Peyer's patch (tissue), 4 donors: ENCODE measurements around the gene DIS3. TPM values are rescaled to one million over a fixed set of nuclear protein-coding genes. Genes with fewer than 3 reads are reported as not detected.
A peak's percentile ranks its signal among the peaks of the same experiment; 100 is the strongest.
"Not testable (repeated sequence)": the region's sequence is repeated elsewhere in the genome, so short reads cannot be mapped to it uniquely, and the experiment has no call there.

Experiments
- DNase-seq, 3 donors: peaks; one replicate each; pipeline ENCODE4 v3.0.0-alpha.2; 2017 to 2019
- H3K27ac ChIP-seq, 4 donors: fragments of 200-600 bp; sonication (generic); one replicate each; pipeline ENCODE4 v1.5.1; 2016 to 2019
- H3K27me3 ChIP-seq, 2 donors: fragments of 200-600 bp; sonication (generic); one replicate each; pipeline ENCODE4 v1.5.1; 2019
- H3K36me3 ChIP-seq, 3 donors: fragments of 200-600 bp; sonication (generic); one replicate each; pipeline ENCODE4 v1.5.1; 2016 to 2019
- H3K4me1 ChIP-seq, 4 donors: fragments of 200-600 bp; sonication (generic); one replicate each; pipeline ENCODE4 v1.5.1; 2016 to 2019
- H3K4me3 ChIP-seq, 4 donors: fragments of 200-600 bp; sonication (generic); 1 replicate in 3 of 4; 2 replicates in 1 of 4; pipeline ENCODE4 v1.5.1; 2016 to 2019; ENCODE audit warnings: mild to moderate bottlenecking in 1 of 4
- H3K9me3 ChIP-seq, 4 donors: fragments of 200-600 bp; sonication (generic); one replicate each; pipeline ENCODE4 v1.5.1; 2016 to 2019; ENCODE audit warnings: mild to moderate bottlenecking in 1 of 4
- CTCF ChIP-seq, 6 experiments: fragments of 450-650 bp in 4 of 6; fragments of 200-600 bp in 2 of 6; sonication (generic) in 1 of 6; IDR thresholded peaks; one replicate each; pipeline ENCODE4 v1.5.1; 2017 to 2019; ENCODE audit warnings: antibody characterized with exemption in 6 of 6, mild to moderate bottlenecking in 3 of 6, moderate library complexity in 1 of 6
- POLR2A ChIP-seq, 2 donors: fragments of 450-650 bp; IDR thresholded peaks; one replicate each; pipeline ENCODE4 v1.5.1; 2017; ENCODE audit warnings: antibody characterized with exemption in 2 of 2, mild to moderate bottlenecking in 2 of 2, moderate library complexity in 2 of 2
- total RNA-seq, 4 donors: library from RNA; depleted of rRNA; stranded (reverse); fragments of >200 nt; gene quantifications; one replicate each; pipeline ENCODE4 v1.1.0, GENCODE V29; 2016

The DIS3 gene
- total RNA-seq, 4 donors from 2014 or later = 12.9 to 29.7 (median 19.3) TPM

GRCh38 chr13:72820156-72820897 is 38.6 kb upstream of the DIS3 start:
- Histone ChIP-seq H3K4me3 (no peak overlapping the region), H3K36me3 (no peaks in the 10 kb centered on the region), H3K4me1 (no peaks in the 10 kb centered on the region), H3K9me3 (no peaks in the 10 kb centered on the region), H3K27ac (no peak overlapping the region), H3K27me3 (no peaks in the 10 kb centered on the region)
- TF ChIP-seq POLR2A (IDR thresholded peaks at IDR 0.05) (no peak), CTCF (IDR thresholded peaks at IDR 0.05) (no peak)
- DNase-seq = no peak

- no peak for DNase-seq
- no peak overlapping the region for H3K27ac ChIP-seq
- no peak overlapping the region for H3K4me3 ChIP-seq
- H3K9me3 ChIP-seq = no peaks in the 10 kb centered on the region
- TF ChIP-seq POLR2A (IDR thresholded peaks at IDR 0.05) (no peak), CTCF (IDR thresholded peaks at IDR 0.05) (peak in 5 of 6 experiments; percentile 26 to 72 (median 31))
- H3K4me1 ChIP-seq = no peaks in the 10 kb centered on the region
- H3K27me3 ChIP-seq = no peaks in the 10 kb centered on the region
- peaks cover 0 to 18% (median 0%) of the 10 kb centered on the region in 3 donors for H3K36me3 ChIP-seq
These were observed 27.3 kb upstream of the DIS3 start for GRCh38 chr13:72808917-72809500.

GRCh38 chr13:72806514-72806913 is 24.8 kb upstream of the DIS3 start:
- H3K27me3 ChIP-seq, H3K4me3 ChIP-seq, DNase-seq, H3K9me3 ChIP-seq, H3K4me1 ChIP-seq, H3K27ac ChIP-seq: not testable (repeated sequence)
- peaks cover 0 to 18% (median 0%) of the 10 kb centered on the region in 3 donors for H3K36me3 ChIP-seq

GRCh38 chr13:72805676-72806346 is 24.1 kb upstream of the DIS3 start:
- H3K4me3 ChIP-seq = no peak overlapping the region
- H3K9me3 ChIP-seq = no peaks in the 10 kb centered on the region
- H3K4me1 ChIP-seq = no peaks in the 10 kb centered on the region
- H3K36me3 ChIP-seq = peaks cover 0 to 16% (median 0%) of the 10 kb centered on the region in 3 donors
- no peak for DNase-seq
- no peak for TF ChIP-seq CTCF (IDR thresholded peaks at IDR 0.05)
- no peak for TF ChIP-seq POLR2A (IDR thresholded peaks at IDR 0.05)
- no peak overlapping the region for H3K27ac ChIP-seq
- no peaks in the 10 kb centered on the region for H3K27me3 ChIP-seq

GRCh38 chr13:72804301-72804700 is 22.6 kb upstream of the DIS3 start:
- peaks cover 0 to 14% (median 0%) of the 10 kb centered on the region in 3 donors for H3K36me3 ChIP-seq
- TF ChIP-seq CTCF (IDR thresholded peaks at IDR 0.05) = no peak
- no peak for TF ChIP-seq POLR2A (IDR thresholded peaks at IDR 0.05)
- no peaks in the 10 kb centered on the region for H3K9me3 ChIP-seq
- no peak overlapping the region for H3K27ac ChIP-seq
- no peaks in the 10 kb centered on the region for H3K27me3 ChIP-seq
- no peak overlapping the region for H3K4me3 ChIP-seq
- no peak for DNase-seq
- H3K4me1 ChIP-seq = no peaks in the 10 kb centered on the region

GRCh38 chr13:72798817-72799216 is 17.1 kb upstream of the DIS3 start:
- Histone ChIP-seq H3K36me3 (peaks cover 0 to 32% (median 0%) of the 10 kb centered on the region in 3 donors), H3K27ac (no peak overlapping the region), H3K4me1 (no peaks in the 10 kb centered on the region), H3K9me3 (no peaks in the 10 kb centered on the region), H3K4me3 (no peak overlapping the region), H3K27me3 (no peaks in the 10 kb centered on the region)
- TF ChIP-seq CTCF (IDR thresholded peaks at IDR 0.05) = no peak
- no peak for TF ChIP-seq POLR2A (IDR thresholded peaks at IDR 0.05)
- DNase-seq = no peak
